Measurements from ENCODE around the gene DSCAM.
"Not testable (repeated sequence)": the region's sequence is repeated elsewhere in the genome, so short reads cannot be mapped to it uniquely, and the experiment has no call there.

GRCh38 chr21:40439581-40439980 is 407.4 kb downstream of the DSCAM start:
- not testable (repeated sequence) for TF ChIP-seq CTCF, EP300 (IDR thresholded peaks at IDR 0.05)

Measured in gastroesophageal sphincter (tissue), 3 donors.